Measurements from ENCODE around the gene DACH1. TPM values are rescaled to one million over a fixed set of nuclear protein-coding genes. Genes with fewer than 3 reads are reported as not detected.

The DACH1 gene
- total RNA-seq, 4 donors from 2014 or later: 1.5 to 17.3 (median 3.3) TPM

DNA sequence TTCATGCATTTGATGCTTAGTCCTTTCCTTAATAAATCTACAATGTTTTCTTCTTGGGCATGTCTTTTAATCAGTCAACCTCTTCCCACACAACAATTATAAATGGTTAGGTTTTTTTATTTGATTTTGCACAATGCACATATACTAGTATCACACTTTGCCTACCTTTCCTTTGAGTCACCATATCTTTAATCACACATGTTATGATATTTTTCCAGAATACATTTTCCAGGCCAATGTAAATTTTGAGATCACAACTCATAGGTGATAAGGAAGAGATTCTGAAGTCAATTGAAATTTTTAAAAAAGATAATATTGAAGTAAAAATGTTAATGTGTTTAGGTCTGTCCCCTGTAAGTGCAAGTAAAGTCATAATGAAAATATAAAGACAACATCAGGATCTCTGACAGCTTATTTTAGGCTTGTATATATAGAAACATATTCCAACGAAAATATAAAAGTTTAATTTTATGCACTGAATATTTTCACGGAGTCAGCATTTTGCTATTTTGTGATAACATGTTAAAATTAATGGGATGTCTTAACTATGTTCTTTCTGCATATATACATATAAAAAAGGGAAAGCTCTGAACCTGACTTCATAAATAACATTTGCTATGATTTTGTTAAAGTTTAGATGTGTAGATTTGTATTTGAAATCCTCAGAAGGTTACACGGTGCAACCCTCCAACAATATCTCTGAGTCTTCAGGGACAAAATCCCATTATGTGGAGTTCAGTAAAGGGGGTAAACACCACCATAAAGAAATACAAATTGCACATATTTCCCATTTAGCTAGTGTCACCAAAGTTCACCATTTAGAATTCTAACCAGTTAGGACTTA, 351.9 kb downstream of the DACH1 start:
- H3K4me3 ChIP-seq: no peak overlapping the region
- no peaks in the 10 kb centered on the region for H3K36me3 ChIP-seq
- intact Hi-C loops (cut with DNase I; ENCODE audit: low total_unique reads): no loop called here
- 73 to 80% methylated on average over 3 of the region's 3 CpGs for WGBS, 2 donors (ENCODE audit: low coverage in 1 of 2)
- in situ Hi-C loops (cut with MboI; ENCODE audit: low pct_ligation_motif_present in 1 of 4, low pct_unique_long_range_greater_than_20kb in 1 of 4, low sequenced_read_pairs in 3 of 4): no loop called here
- H3K27me3 ChIP-seq: no peaks in the 10 kb centered on the region
- no peak overlapping the region for H3K27ac ChIP-seq
- no peaks in the 10 kb centered on the region for H3K9me3 ChIP-seq
- no peaks in the 10 kb centered on the region for H3K4me1 ChIP-seq
- TF ChIP-seq EP300 (IDR thresholded peaks at IDR 0.05; ENCODE audit: low read depth) (no peak), POLR2AphosphoS5 (IDR thresholded peaks at IDR 0.05) (no peak), POLR2A (IDR thresholded peaks at IDR 0.05) (no peak)
- TF ChIP-seq, protein P1, sequence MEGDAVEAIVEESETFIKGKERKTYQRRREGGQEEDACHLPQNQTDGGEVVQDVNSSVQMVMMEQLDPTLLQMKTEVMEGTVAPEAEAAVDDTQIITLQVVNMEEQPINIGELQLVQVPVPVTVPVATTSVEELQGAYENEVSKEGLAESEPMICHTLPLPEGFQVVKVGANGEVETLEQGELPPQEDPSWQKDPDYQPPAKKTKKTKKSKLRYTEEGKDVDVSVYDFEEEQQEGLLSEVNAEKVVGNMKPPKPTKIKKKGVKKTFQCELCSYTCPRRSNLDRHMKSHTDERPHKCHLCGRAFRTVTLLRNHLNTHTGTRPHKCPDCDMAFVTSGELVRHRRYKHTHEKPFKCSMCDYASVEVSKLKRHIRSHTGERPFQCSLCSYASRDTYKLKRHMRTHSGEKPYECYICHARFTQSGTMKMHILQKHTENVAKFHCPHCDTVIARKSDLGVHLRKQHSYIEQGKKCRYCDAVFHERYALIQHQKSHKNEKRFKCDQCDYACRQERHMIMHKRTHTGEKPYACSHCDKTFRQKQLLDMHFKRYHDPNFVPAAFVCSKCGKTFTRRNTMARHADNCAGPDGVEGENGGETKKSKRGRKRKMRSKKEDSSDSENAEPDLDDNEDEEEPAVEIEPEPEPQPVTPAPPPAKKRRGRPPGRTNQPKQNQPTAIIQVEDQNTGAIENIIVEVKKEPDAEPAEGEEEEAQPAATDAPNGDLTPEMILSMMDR (IDR thresholded peaks at IDR 0.05): no peak
- DNase-seq: no peak

DNA sequence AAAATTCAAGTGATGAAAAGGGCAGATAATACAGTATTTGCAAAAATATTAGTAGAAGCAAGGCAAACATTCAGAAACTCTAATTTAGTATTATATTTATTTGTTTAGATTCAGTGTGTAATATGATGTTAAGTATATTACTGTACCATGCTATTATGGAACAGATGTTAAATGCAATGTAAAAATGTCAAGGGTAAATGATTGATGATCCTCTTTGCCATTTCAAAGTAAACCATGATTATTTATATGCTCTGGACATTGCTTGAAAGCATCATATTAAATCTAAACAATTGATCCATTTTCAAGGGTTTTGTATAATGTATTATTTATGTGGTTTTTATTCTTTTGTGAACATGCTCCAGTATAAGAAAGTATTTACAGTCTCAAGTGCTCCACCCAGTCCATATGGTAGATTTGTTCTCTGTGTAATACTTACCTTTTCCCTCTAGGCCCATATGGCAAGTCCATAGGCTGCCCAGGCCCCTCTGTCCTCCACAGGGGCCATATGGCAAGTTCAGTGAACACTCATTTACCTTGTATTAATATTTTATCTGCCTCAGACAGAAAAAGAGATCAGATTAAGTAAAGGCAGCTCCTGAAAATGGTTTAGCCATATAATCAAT, 353.5 kb downstream of the DACH1 start:
- Histone ChIP-seq H3K27me3 (no peaks in the 10 kb centered on the region), H3K4me1 (no peaks in the 10 kb centered on the region), H3K4me3 (no peak overlapping the region), H3K27ac (no peak overlapping the region), H3K9me3 (no peaks in the 10 kb centered on the region), H3K36me3 (no peaks in the 10 kb centered on the region)
- DNase-seq: no peak
- in situ Hi-C loops (cut with MboI; ENCODE audit: low pct_ligation_motif_present in 1 of 4, low pct_unique_long_range_greater_than_20kb in 1 of 4, low sequenced_read_pairs in 3 of 4): no loop called here
- intact Hi-C loops (cut with DNase I; ENCODE audit: low total_unique reads): no loop called here
- TF ChIP-seq EP300 (IDR thresholded peaks at IDR 0.05; ENCODE audit: low read depth) (no peak), POLR2A (IDR thresholded peaks at IDR 0.05) (no peak), POLR2AphosphoS5 (IDR thresholded peaks at IDR 0.05) (no peak)
- TF ChIP-seq, protein P1 (IDR thresholded peaks at IDR 0.05): no peak

DNA sequence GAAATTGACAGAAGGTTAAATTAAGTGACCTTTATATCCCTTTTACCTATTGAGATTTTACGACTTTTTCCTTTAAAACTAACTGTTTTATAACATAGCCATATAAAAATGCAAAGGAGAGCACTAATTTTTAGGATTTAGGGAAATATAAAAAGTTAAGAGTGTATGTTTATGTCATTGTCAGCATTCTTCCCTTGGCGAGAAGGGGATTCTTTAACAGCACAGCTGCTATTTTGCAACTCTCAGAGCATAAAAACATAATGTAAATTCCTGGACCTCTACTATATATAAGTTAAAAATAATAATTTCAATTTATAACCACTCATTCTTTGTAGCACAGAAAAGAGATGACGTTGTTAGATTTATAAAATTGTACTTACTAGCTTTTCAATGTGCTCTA, 363.2 kb downstream of the DACH1 start:
- 76 to 78% methylated on average over 3 of the region's 3 CpGs for WGBS, 2 donors (ENCODE audit: low coverage in 1 of 2)
- intact Hi-C loops (cut with DNase I; ENCODE audit: low total_unique reads): no loop called here
- TF ChIP-seq POLR2A (IDR thresholded peaks at IDR 0.05) (no peak), POLR2AphosphoS5 (IDR thresholded peaks at IDR 0.05) (no peak), EP300 (IDR thresholded peaks at IDR 0.05; ENCODE audit: low read depth) (no peak)
- TF ChIP-seq, protein P1 (IDR thresholded peaks at IDR 0.05): no peak

DNA sequence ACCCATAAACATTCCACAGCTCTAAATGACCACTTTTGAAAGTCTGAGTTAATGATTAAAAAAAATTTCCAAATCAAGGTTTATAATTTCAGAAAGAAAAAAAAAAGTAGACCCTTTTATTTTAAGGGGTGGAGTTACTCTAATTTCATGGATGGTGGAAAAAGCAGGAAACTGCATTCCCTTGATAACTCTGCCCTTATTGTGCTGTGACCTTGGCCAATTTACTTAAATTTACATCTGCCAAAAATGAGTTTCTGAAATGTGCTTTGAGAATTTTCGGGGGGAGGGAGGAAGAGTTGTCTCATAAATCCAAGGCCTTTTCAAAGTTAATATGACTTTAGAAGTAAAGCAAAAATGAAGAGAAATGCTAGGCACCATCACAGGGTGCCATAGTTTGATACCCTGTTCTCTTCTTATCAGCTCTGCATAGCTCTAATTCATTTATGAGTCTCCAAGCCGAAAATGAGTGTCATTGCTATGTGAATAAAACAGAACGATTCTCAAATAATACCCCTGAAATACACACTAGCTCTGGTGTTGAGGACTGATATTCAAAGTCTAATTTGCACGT, 367.0 kb downstream of the DACH1 start:
- no peak overlapping the region for H3K4me3 ChIP-seq
- no peaks in the 10 kb centered on the region for H3K4me1 ChIP-seq
- no peaks in the 10 kb centered on the region for H3K9me3 ChIP-seq
- TF ChIP-seq POLR2A (IDR thresholded peaks at IDR 0.05) (no peak), EP300 (IDR thresholded peaks at IDR 0.05; ENCODE audit: low read depth) (no peak), POLR2AphosphoS5 (IDR thresholded peaks at IDR 0.05) (no peak)
- TF ChIP-seq, protein P1 (IDR thresholded peaks at IDR 0.05): no peak
- no peak for DNase-seq
- no peaks in the 10 kb centered on the region for H3K36me3 ChIP-seq
- WGBS, 2 donors (ENCODE audit: low coverage in 1 of 2): 72 to 78% methylated on average over 4 of the region's 4 CpGs
- in situ Hi-C loops (cut with MboI; ENCODE audit: low pct_ligation_motif_present in 1 of 4, low pct_unique_long_range_greater_than_20kb in 1 of 4, low sequenced_read_pairs in 3 of 4): no loop called here
- intact Hi-C loops (cut with DNase I; ENCODE audit: low total_unique reads): no loop called here
- no peak overlapping the region for H3K27ac ChIP-seq
- H3K27me3 ChIP-seq: no peaks in the 10 kb centered on the region

More for the DNA sequence above, 363.2 kb downstream of the DACH1 start:
- no peak overlapping the region for H3K27ac ChIP-seq
- no peaks in the 10 kb centered on the region for H3K36me3 ChIP-seq
- in situ Hi-C loops (cut with MboI; ENCODE audit: low pct_ligation_motif_present in 1 of 4, low pct_unique_long_range_greater_than_20kb in 1 of 4, low sequenced_read_pairs in 3 of 4): no loop called here
- no peaks in the 10 kb centered on the region for H3K27me3 ChIP-seq
- no peaks in the 10 kb centered on the region for H3K4me1 ChIP-seq
- DNase-seq: no peak
- H3K4me3 ChIP-seq: no peak overlapping the region
- H3K9me3 ChIP-seq: no peaks in the 10 kb centered on the region
